Measurements from ENCODE around the gene TBC1D22B.

Gene TBC1D22B

GRCh38 chr6:37239526-37239925, 18.0 kb upstream of the TBC1D22B start:
- in situ Hi-C loops (cut with MboI; ENCODE audit: low pct_unique_long_range_greater_than_20kb, low sequenced_read_pairs, unreplicated experiment): no loop called here
- no peak for DNase-seq (ENCODE audit: low spot score)
- no peak for TF ChIP-seq CTCF (IDR thresholded peaks at IDR 0.05; ENCODE audit: extremely low read depth, insufficient read depth, missing control alignments)

GRCh38 chr6:37239950-37240713, 17.4 kb upstream of the TBC1D22B start:
- peak; percentile 60 for DNase-seq (ENCODE audit: low spot score)

GRCh38 chr6:37241131-37241530, 16.4 kb upstream of the TBC1D22B start:
- in situ Hi-C loops (cut with MboI; ENCODE audit: low pct_unique_long_range_greater_than_20kb, low sequenced_read_pairs, unreplicated experiment): no loop called here
- no peak for TF ChIP-seq CTCF (IDR thresholded peaks at IDR 0.05; ENCODE audit: extremely low read depth, insufficient read depth, missing control alignments)
- DNase-seq (ENCODE audit: low spot score): no peak

More at GRCh38 chr6:37239950-37240713, 17.4 kb upstream of the TBC1D22B start:
- no peak for TF ChIP-seq CTCF (IDR thresholded peaks at IDR 0.05; ENCODE audit: extremely low read depth, insufficient read depth, missing control alignments)
- in situ Hi-C loops (cut with MboI; ENCODE audit: low pct_unique_long_range_greater_than_20kb, low sequenced_read_pairs, unreplicated experiment): no loop called here

GRCh38 chr6:37241775-37242428, 15.7 kb upstream of the TBC1D22B start:
- TF ChIP-seq CTCF (IDR thresholded peaks at IDR 0.05; ENCODE audit: extremely low read depth, insufficient read depth, missing control alignments): no peak
- in situ Hi-C loops (cut with MboI; ENCODE audit: low pct_unique_long_range_greater_than_20kb, low sequenced_read_pairs, unreplicated experiment): no loop called here
- no peak for DNase-seq (ENCODE audit: low spot score)

GRCh38 chr6:37242429-37243052, 15.0 kb upstream of the TBC1D22B start:
- in situ Hi-C loops (cut with MboI; ENCODE audit: low pct_unique_long_range_greater_than_20kb, low sequenced_read_pairs, unreplicated experiment): no loop called here
- TF ChIP-seq CTCF (IDR thresholded peaks at IDR 0.05; ENCODE audit: extremely low read depth, insufficient read depth, missing control alignments): no peak
- DNase-seq (ENCODE audit: low spot score): no peak

GRCh38 chr6:37243131-37243815, 14.3 kb upstream of the TBC1D22B start:
- no peak for TF ChIP-seq CTCF (IDR thresholded peaks at IDR 0.05; ENCODE audit: extremely low read depth, insufficient read depth, missing control alignments)
- in situ Hi-C loops (cut with MboI; ENCODE audit: low pct_unique_long_range_greater_than_20kb, low sequenced_read_pairs, unreplicated experiment): no loop called here
- no peak for DNase-seq (ENCODE audit: low spot score)
